C1 segment of cervical spinal cord (tissue), 14 donors: ENCODE measurements around the gene ENDOD1.

ENCODE experiments used
- DNase-seq, 14 donors: peaks; one replicate each; lab custom pipeline; 2025; lab: John Stamatoyannopoulos, UW

The ENDOD1 gene

GRCh38 chr11:95166781-95167180 lies 77.1 kb downstream of the ENDOD1 start:
- DNase-seq = no peak

GRCh38 chr11:95170294-95170693 lies 80.6 kb downstream of the ENDOD1 start:
- no peak for DNase-seq

GRCh38 chr11:95175818-95176380 lies 86.3 kb downstream of the ENDOD1 start:
- no peak for DNase-seq
